Measurements from ENCODE around the gene RAB4B.

RAB4B gene

GRCh38 chr19:40804783-40805242, 26.8 kb downstream of the RAB4B start (continued):
- peak; percentile 81 for TF ChIP-seq PRDM10 (tag by site-specific recombination; IDR thresholded peaks at IDR 0.05)
- no peak for TF ChIP-seq ZNF843 (tag by site-specific recombination; IDR thresholded peaks at IDR 0.05)
- 0 out of 2 replicates have a peak, but pooled peaks have one; percentile 13 for TF ChIP-seq BCL11A (tag by site-specific recombination; IDR thresholded peaks at IDR 0.05; ENCODE audit: low read depth)
- no peak for TF ChIP-seq SALL2 (tag by site-specific recombination; IDR thresholded peaks at IDR 0.05; ENCODE audit: borderline replicate concordance)
- no peak for TF ChIP-seq ZNF830 (tag by site-specific recombination; IDR thresholded peaks at IDR 0.05; ENCODE audit: low read depth)
- TF ChIP-seq GFI1B (tag by site-specific recombination; IDR thresholded peaks at IDR 0.05) = no peak
- TF ChIP-seq GLIS1 (tag by site-specific recombination; IDR thresholded peaks at IDR 0.05) = peak; percentile 31; the same call in 1 of the 2 replicates
- no peak for TF ChIP-seq GLI4 (tag by site-specific recombination; IDR thresholded peaks at IDR 0.05)
- TF ChIP-seq ZNF354C (tag by site-specific recombination; IDR thresholded peaks at IDR 0.05; ENCODE audit: borderline replicate concordance, low read depth) = no peak
- peak; percentile 66 for TF ChIP-seq ZNF692 (tag by site-specific recombination; IDR thresholded peaks at IDR 0.05)
- peak; percentile 80 for TF ChIP-seq CTCF (tag by site-specific recombination; IDR thresholded peaks at IDR 0.05)
- no peak for TF ChIP-seq ZNF114 (tag by site-specific recombination; IDR thresholded peaks at IDR 0.05)
- TF ChIP-seq PATZ1 (tag by site-specific recombination; IDR thresholded peaks at IDR 0.05) = peak; percentile 60
- TF ChIP-seq ZNF645 (tag by site-specific recombination; IDR thresholded peaks at IDR 0.05) = no peak
- TF ChIP-seq ZBTB7A (tag by site-specific recombination; IDR thresholded peaks at IDR 0.05; ENCODE audit: low read depth) = no peak
- no peak for TF ChIP-seq PRDM2 (tag by site-specific recombination; IDR thresholded peaks at IDR 0.05; ENCODE audit: borderline replicate concordance)
- TF ChIP-seq ZBTB21 (tag by site-specific recombination; IDR thresholded peaks at IDR 0.05) = 0 out of 2 replicates have a peak, but pooled peaks have one; percentile 2
- TF ChIP-seq ZFP69B (tag by site-specific recombination; IDR thresholded peaks at IDR 0.05) = peak; percentile 66; the same call in 1 of the 2 replicates
- peak; percentile 69; the same call in 1 of the 2 replicates for TF ChIP-seq WT1 (tag by site-specific recombination; IDR thresholded peaks at IDR 0.05)
- 0 out of 2 replicates have a peak, but pooled peaks have one; percentile 35 for TF ChIP-seq ZNF701 (tag by site-specific recombination; IDR thresholded peaks at IDR 0.05)
- TF ChIP-seq ATF2 (tag by site-specific recombination; IDR thresholded peaks at IDR 0.05; ENCODE audit: low read depth) = no peak
- peak; percentile 36; the same call in 1 of the 2 replicates for TF ChIP-seq ZNF600 (tag by site-specific recombination; IDR thresholded peaks at IDR 0.05)
